Fibroblast of skin of right quadriceps (primary cell): ENCODE results near the gene POU3F4.

Experiments used
- DNase-seq: peaks from one replicate; pipeline ENCODE4 v3.0.0-alpha.2; 2013

The POU3F4 gene

DNA sequence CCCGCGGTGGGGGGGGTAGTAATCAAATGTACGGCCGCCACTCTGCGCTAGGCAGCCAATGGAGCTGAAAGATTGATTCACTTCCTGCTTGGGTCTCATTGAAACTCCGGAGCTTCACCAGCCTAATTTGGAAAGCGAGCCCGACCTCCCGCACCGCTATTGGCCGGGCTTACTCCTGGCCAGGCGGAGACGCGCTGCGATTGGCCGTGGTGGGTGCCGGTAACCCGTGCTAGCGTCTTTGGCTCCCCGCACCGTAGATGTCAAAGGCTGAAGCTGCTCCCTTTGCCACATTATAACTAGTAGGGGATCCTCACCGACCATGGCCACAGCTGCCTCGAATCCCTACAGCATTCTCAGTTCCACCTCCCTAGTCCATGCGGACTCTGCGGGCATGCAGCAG, at the start of gene POU3F4:
POU3F4 (plus strand) TSS at position 285 of the 400 bp plus-strand sequence; CDS start at position 320, 35 bp downstream.
- no peak for DNase-seq

DNA sequence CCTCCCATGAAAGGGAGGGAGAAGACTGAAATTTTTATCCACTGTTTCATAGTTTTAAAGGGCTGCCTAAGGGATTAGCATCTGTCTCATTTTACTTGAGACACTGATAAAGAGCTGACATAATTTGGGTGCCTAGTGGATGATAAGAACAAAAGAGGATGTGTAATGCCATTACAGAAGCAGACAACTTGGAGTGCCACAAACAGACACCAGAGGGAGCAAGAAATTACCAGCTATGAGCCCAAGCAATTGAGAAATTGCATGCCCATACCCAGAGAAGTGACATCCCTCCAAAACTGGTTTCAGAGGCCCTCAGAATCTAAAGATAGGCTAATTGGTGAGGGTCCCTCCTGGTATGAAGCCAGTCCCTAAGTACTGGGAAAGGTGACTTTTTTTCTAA, 38.5 kb upstream of the POU3F4 start:
- no peak for DNase-seq

DNA sequence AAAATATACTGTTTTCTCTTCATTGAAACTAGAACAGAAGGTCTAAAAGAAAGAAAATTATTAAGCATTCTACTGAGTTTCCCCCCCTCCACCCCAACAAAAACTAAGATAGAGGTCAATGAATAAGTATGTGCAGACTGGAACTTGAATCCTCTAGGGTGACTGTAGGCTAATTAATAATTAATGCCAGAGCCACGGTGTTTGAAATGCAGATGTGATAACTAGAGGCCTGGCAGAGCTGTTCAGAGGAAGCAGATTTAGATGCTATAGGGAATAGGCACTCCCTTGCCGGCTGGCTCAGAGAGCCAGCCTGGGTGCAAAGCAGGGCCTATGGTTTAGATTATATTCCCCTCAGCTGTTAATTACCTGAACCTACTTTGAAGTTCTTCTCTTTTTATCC, 12.2 kb upstream of the POU3F4 start:
- DNase-seq: no peak

DNA sequence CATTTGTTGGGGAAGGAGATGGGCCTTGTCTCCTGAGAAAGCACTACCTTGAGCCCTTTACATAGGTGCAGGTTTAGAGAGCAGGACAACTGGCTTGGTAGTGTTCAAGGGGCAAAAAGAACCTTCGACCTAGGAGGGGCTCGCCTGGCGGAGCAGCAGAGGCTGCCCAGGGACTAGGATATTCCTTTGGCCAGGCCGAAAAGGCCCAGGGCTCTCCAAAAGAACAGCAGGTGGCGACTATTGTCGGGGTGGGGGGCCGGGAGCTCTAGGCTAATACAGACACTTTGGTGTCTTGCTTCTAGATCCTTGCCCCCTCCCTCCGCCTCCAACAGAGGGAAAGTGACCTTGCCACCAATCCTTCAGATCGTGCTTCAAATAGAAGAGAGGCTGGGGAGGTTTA, 7.1 kb upstream of the POU3F4 start:
- DNase-seq: no peak

DNA sequence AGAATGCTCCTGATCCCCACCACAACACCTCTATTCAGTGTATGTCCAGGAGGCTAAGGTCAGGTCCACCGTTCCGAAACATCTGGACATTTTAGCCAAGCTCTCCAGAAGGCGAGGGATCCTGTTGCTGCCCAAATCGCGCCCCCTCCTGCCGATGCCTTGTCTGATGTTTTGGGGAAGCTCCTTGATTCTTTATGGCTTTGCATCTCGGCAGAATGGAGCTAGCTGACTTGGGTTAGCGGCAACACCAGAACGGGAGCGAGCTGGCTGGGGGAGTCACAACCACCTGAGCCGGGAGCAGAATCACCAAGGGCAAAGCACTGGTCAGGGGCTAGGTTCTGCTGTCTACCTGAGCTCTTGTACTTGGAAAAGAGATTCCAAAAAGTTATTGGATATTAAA, 6.6 kb upstream of the POU3F4 start:
- no peak for DNase-seq

DNA sequence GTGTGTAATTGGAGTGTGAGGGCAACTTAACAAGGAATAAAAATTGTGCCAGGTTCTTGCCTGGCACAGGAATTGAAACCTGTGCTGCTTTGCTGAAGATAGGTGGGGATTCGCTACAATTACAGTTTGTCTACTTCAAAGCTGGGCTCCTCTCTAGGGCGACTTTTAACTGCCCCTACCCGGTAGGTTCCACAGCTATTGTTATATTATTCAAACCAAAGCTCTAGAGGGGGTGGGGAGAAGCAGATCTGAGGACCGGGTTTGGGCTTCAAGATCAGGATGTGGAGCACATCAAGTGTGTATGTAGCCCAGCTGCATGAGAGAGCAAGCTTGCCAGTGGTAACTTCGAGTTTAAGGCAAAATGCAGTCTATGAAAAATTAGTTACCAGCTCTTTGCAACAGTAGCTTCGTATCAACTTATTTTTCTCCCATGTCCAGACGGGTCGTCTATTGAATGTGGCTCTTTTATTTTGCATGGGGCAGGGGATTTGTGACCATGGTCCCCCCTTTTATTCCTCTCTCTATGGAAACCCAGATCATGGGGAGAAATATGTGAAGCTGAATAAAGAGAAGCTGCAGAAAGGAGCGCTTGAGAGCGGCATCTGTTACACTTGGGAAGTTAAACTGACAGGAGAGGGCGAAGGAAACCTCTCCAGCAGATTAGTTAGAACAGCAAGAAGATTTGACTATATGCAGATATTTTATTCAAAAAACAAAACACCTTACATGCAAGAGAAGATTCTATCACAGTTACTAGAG, 3.2 kb upstream of the POU3F4 start:
- DNase-seq: no peak

DNA sequence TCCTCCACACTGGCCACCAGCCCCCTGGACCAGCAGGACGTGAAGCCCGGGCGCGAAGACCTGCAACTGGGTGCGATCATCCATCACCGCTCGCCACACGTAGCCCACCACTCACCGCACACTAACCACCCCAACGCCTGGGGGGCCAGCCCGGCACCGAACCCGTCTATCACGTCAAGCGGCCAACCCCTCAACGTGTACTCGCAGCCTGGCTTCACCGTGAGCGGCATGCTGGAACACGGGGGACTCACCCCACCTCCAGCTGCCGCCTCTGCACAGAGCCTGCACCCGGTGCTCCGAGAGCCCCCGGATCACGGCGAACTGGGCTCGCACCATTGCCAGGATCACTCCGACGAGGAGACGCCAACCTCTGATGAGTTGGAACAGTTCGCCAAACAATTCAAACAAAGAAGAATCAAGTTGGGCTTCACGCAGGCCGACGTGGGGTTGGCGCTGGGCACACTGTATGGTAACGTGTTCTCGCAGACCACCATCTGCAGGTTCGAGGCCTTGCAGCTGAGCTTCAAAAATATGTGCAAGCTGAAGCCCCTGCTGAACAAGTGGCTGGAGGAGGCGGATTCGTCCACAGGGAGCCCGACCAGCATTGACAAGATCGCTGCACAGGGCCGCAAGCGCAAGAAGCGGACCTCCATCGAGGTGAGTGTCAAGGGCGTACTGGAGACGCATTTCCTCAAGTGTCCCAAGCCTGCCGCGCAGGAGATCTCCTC, 600 bp downstream of the POU3F4 start:
- no peak for DNase-seq

DNA sequence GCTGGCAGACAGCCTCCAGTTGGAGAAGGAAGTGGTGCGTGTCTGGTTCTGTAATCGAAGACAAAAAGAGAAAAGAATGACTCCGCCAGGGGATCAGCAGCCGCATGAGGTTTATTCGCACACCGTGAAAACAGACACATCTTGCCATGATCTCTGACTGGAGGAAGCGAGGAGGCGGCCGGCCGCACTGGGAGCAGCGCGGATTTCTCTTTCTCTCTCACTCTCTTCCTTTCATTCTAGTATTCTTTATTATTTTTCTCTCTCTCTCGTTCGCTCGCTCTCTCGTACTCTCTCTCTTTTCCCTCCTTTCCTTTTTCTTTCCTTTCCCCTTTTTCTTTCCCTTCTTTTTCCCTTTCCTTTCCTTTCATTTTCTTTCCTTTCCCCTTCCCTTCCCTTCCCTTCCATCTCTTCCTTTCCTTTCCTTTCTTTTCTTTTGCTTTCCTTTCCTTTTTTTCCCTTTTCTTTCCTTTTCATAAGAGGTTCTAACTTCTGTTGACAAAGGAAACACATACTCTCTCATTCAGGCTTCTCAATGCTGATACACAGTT, 1.2 kb downstream of the POU3F4 start:
- no peak for DNase-seq

DNA sequence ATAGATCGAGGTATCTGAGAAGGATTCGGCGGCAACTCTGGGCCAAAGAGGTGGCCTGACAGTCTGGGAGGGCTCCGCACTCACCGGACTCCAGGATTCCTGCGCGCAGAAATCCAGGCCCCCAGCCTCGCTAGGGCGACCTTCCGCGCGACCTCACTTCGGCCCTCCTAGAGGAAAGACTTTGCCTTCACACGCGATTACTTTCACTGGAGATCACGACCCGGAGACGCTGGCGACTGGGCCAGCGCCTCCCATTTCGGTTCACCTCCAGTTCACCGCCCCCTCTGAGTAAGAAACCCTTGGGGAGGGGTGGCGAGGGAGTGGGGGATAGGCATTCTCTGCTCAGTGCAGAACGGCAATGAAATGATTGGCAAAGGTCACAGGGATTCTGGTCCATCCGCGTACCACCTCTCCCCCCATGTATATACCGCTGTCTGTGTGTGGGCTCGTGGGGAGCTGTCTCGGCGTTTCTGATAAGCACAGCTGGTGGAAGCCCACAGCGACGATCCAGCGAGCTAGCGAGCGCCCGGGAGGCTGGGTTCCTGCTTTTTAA, 2.5 kb downstream of the POU3F4 start:
- no peak for DNase-seq

DNA sequence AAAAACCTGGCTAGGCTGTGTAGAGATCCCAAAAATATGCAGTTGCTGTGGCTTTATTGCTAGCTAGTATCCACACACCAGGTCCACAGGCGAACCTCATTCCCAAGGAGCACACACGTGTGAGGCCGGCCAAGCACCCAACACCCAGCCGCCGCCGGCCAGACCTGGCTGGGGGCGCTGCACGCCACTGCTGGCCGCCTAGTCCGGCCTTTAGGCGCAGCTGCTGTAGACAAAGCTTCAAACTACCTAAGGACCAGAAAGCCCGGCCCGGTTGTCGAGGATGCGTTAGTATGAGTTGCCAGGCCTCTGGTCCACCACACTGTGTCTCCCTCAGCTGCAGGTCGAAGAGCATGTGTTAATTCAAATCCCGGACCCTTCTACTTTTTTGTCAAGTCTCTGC, 3.1 kb downstream of the POU3F4 start:
- no peak for DNase-seq

DNA sequence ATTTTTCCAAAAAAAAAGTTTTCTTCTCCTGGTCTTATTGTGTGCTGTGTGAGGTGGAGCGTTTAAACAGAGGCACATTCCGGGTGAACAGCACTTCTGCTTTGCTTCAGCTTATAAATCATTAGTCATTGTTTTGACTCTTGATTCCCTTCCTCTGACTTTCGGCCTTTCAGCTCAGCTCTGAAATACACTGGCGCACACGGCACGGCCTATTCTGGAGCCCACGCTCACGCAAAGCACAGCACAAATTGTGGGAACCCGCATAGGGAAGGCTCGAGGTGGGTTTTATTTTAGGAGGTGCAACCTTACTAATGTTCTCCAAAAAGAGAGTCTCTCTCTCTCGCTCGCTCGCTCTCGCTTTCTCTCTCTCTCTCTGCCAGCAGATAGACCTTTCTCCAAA, 4.0 kb downstream of the POU3F4 start:
- no peak for DNase-seq

DNA sequence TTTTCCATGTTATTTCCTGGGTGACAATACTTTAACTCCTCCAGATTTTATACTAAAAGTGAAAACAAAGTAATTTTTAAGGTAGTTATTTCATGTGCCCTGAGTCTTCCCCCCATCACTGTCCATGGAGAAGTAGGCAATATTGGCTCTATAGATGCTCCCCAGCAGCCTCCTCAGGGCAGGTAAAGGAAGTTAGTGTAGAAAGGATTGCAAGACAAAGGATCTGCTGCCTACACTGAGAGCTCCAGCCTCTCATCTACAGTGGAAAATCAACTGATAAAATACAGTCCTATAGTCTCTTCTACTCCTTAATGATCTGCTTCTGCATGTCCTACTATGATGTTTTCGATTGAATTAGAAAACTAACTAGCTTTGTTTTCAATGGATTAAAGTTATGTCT, 8.5 kb downstream of the POU3F4 start:
- no peak for DNase-seq

DNA sequence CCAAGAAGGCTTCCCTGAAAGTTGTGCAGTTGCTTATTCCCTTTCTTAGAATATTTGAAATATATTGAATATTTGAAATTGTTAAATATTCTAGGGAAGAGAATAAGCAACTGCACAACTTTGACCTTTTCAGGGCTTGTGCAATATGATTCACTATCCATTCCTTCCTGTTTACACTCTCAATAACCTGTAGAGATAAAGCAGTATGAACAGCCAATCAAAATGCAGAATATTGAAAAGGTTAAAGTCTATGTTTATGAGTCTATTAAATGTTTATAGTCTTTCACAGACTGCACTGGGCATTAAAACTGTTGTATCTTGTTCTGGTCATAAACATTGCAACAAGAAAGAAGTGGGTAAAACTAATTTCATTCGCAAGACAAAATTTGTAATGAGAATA, 13.8 kb downstream of the POU3F4 start:
- no peak for DNase-seq

DNA sequence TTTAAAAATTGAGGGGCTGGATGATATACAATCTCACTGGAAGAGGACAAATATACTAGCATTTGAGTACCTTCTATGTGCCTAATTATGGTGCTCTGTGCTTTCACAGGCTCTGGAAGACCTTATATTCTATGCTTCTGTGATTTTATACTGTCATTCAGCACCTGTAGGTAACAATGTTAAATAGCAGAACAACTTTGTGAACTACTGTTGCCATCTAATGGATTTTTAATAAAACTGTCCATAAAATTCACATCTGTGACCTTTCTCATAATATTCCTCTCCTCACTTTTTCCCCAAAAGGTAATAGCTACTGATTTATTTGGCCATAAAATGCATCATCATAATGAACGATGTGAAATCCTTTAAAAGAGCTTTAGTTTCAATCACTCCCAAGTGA, 21.9 kb downstream of the POU3F4 start:
- DNase-seq: no peak

DNA sequence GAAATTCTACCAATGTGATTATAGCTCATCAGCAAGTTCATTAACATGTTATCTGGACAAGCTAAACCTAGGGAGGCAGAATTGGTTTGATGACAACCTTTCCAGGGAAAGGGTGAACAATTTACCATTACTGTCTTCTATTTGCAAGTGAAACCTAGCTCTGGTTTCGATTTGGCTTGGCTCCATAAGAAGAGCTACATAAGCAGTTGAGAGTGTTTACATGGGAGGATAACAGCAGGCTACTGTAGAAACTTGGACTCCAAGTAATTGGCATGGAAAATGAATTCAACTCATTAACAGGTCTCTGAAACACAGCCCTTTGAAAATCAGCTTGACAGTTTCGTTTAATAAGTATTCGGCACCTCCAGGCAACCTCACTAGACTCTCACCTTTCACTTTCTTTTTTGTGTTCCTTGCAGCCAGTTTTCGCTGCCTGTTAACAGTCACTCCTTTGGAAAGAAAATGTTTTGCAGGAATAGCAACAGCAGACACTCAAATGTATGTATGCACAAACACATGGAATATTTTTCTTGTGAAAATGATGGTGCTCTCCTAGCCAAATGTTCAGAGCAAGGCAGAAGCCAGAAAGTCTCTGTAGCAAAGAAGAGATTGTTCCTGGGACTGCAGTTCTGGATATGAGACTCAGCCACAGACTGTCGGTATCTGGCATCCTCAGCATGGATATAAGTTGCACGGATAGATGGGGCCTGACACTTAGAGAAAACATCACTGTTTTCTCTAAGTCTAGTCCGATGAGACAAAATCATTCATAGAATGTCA, 27.5 kb downstream of the POU3F4 start:
- DNase-seq: no peak
